Smooth muscle cell (in vitro differentiated cells): ENCODE measurements around the gene TNFSF18. TPM values are rescaled to one million over a fixed set of nuclear protein-coding genes. Genes with fewer than 3 reads are reported as not detected.
A peak's percentile ranks its signal among the peaks of the same experiment; 100 is the strongest.

Experiments used
- DNase-seq: peaks from one replicate; lab custom pipeline; 2025; ENCODE audit not compliant: unreplicated experiment; lab: John Stamatoyannopoulos, UW
- H2AFZ ChIP-seq: fragments of 200-600 bp; sonication (generic); 2 replicates; pipeline ENCODE4 v1.6.0; 2016; ENCODE audit warnings: antibody characterized with exemption, low read depth, mild to moderate bottlenecking
- H3F3A ChIP-seq: fragments of 200-600 bp; sonication (generic); 2 replicates; pipeline ENCODE4 v1.6.0; 2017; ENCODE audit warnings: antibody characterized with exemption, low read depth
- H3K27ac ChIP-seq: fragments of 200-600 bp; sonication (generic); 2 replicates; pipeline ENCODE4 v1.5.1; 2016; ENCODE audit warnings: low read depth, mild to moderate bottlenecking
- H3K27me3 ChIP-seq: fragments of 200-600 bp; sonication (generic); 2 replicates; pipeline ENCODE4 v1.6.1; 2016; ENCODE audit warnings: low read depth, mild to moderate bottlenecking
- H3K36me3 ChIP-seq: fragments of 200-600 bp; sonication (generic); 2 replicates; pipeline ENCODE4 v1.5.1; 2016; ENCODE audit warnings: low read depth
- H3K4me1 ChIP-seq: fragments of 200-600 bp; sonication (generic); 2 replicates; pipeline ENCODE4 v1.5.1; 2016; ENCODE audit warnings: low read depth
- H3K4me2 ChIP-seq: fragments of 200-600 bp; sonication (generic); 2 replicates; pipeline ENCODE4 v1.6.0; 2016; ENCODE audit warnings: mild to moderate bottlenecking
- H3K4me3 ChIP-seq: fragments of 200-600 bp; sonication (generic); 2 replicates; pipeline ENCODE4 v1.5.1; 2016; ENCODE audit warnings: mild to moderate bottlenecking
- H3K79me2 ChIP-seq: fragments of 200-600 bp; sonication (generic); 2 replicates; pipeline ENCODE4 v1.6.0; 2016; ENCODE audit warnings: low read depth, mild to moderate bottlenecking
- H3K9ac ChIP-seq: fragments of 200-600 bp; sonication (generic); 2 replicates; pipeline ENCODE4 v1.6.0; 2016; ENCODE audit warnings: low read depth
- H3K9me3 ChIP-seq: fragments of 200-600 bp; sonication (generic); replicated peaks from 2 replicates; pipeline ENCODE4 v1.5.1; 2016; ENCODE audit warnings: low read depth
- H4K20me1 ChIP-seq: fragments of 200-600 bp; sonication (generic); 2 replicates; pipeline ENCODE4 v1.6.0; 2016; ENCODE audit warnings: low read depth
- WGBS: methylation state at CpG from one replicate; pipeline ENCODE4 v1.1.7; 2016; ENCODE audit warnings: low lambda C conversion rate; 5-methylcytosine and 5-hydroxymethylcytosine counted together
- polyA plus RNA-seq: library from polyadenylated mRNA; unstranded; fragments of >200 nt; fragmentation: Nextera tagmentation; extraction: Ambion mirVana; gene quantifications from 2 replicates; pipeline ENCODE4 v1.2.1, GENCODE V29; 2016
- total RNA-seq: library from RNA; depleted of rRNA; stranded (reverse); fragments of >200 nt; gene quantifications from 2 replicates; pipeline ENCODE4 v1.2.3, GENCODE V29; 2014
- TF ChIP-seq, protein P1 (sequence below): fragments of 200-600 bp; sonication (generic); IDR thresholded peaks from 2 replicates; pipeline ENCODE4 v1.5.1; 2017; ENCODE audit warnings: borderline replicate concordance, mild to moderate bottlenecking, antibody characterized with exemption; ENCODE audit not compliant: insufficient read depth, poor library complexity, severe bottlenecking

The TNFSF18 gene
- total and polyA plus RNA-seq, 2 experiments from 2014 or later, result 0.23 TPM; not detected in 1

DNA sequence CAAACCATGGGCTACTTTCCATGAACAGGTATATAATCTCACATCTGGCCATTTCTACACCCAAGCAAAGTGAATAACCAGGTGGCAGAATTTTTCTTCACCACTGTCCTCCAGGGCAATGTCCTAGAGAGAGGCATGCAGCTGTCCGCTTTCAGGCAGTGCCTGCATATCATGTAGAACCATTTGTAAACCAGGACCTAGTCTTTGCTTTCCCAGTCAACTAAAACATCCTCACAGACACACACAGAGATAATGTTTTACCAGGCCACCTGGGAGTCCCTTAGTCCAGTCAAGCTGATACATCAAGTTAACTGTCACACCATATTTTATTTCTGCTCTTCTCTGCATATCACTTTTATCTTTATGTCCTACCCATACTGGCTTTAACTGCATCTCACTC, 26.2 kb downstream of the TNFSF18 start:
- H3K27ac ChIP-seq, result no peak overlapping the region
- no peaks in the 10 kb centered on the region for H3K9me3 ChIP-seq
- no peak overlapping the region for H3K4me3 ChIP-seq
- DNase-seq, result no peak
- H3K27me3 ChIP-seq, result no peaks in the 10 kb centered on the region
- H4K20me1 ChIP-seq, result no peaks in the 10 kb centered on the region
- H3K9ac ChIP-seq, result no peak overlapping the region
- no peak overlapping the region for H3K4me2 ChIP-seq
- H2AFZ ChIP-seq, result no peak overlapping the region
- no peaks in the 10 kb centered on the region for H3K4me1 ChIP-seq
- no peaks in the 10 kb centered on the region for H3K79me2 ChIP-seq
- no peaks in the 10 kb centered on the region for H3F3A ChIP-seq
- WGBS, result 96% methylated on average over 1 of the region's 1 CpG
- TF ChIP-seq, protein P1, sequence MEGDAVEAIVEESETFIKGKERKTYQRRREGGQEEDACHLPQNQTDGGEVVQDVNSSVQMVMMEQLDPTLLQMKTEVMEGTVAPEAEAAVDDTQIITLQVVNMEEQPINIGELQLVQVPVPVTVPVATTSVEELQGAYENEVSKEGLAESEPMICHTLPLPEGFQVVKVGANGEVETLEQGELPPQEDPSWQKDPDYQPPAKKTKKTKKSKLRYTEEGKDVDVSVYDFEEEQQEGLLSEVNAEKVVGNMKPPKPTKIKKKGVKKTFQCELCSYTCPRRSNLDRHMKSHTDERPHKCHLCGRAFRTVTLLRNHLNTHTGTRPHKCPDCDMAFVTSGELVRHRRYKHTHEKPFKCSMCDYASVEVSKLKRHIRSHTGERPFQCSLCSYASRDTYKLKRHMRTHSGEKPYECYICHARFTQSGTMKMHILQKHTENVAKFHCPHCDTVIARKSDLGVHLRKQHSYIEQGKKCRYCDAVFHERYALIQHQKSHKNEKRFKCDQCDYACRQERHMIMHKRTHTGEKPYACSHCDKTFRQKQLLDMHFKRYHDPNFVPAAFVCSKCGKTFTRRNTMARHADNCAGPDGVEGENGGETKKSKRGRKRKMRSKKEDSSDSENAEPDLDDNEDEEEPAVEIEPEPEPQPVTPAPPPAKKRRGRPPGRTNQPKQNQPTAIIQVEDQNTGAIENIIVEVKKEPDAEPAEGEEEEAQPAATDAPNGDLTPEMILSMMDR, result no peak
- H3K36me3 ChIP-seq, result no peaks in the 10 kb centered on the region

DNA sequence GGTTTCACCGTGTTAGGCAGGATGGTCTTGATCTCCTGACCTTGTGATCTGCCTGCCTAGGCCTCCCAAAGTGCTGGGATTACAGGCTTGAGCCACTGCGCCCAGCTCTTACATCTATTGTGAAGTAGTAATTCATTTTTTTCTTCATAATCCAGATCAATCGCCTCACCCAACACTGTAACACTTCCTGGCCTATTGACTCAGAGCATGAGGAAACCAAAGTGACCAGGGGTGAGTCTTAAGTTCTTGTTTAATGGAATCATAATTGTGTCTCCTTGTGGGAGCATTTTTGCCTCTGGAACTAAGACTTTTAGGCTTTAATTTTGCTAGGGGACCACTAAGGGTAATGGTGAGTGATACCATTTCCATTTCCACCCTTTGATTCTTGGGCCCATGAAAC, 27.4 kb downstream of the TNFSF18 start:
- no peak overlapping the region for H2AFZ ChIP-seq
- H3K9me3 ChIP-seq, result no peaks in the 10 kb centered on the region
- H3K27me3 ChIP-seq, result no peaks in the 10 kb centered on the region
- no peak overlapping the region for H3K4me3 ChIP-seq
- WGBS, result 90% methylated on average over 3 of the region's 3 CpGs
- H4K20me1 ChIP-seq, result no peaks in the 10 kb centered on the region
- TF ChIP-seq, protein P1, result no peak
- H3K9ac ChIP-seq, result no peak overlapping the region
- H3K4me2 ChIP-seq, result no peak overlapping the region
- no peaks in the 10 kb centered on the region for H3K4me1 ChIP-seq
- H3K27ac ChIP-seq, result no peak overlapping the region
- H3K79me2 ChIP-seq, result no peaks in the 10 kb centered on the region
- no peaks in the 10 kb centered on the region for H3F3A ChIP-seq
- no peak for DNase-seq
- H3K36me3 ChIP-seq, result no peaks in the 10 kb centered on the region

DNA sequence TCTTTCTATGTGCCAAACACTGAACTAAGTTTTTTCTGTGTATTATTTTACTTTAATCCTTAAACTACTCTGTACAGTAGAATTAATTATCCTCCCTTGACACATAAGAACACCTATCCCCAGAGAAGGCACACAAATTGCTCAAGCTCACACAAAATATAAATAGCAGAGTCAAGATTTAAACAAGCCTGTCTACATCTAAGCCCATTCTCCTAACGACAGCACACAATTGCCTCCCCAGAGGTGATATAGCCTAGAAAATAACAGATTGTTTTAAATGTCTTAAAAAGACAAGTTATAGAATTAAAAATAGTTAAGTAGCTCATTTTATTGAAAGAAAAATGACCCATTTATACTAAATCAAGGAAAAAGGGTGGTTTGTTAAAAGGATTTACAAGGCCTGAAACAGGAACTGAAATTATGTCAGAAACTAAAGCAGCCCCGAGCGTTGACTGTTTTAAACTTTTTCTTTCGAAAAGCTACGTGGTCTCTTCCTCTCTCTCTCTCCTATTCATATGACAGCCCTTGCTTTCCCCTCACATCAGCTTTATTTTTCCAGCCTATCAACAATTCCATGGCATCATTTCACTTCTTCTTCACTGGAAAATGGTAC, 30.5 kb downstream of the TNFSF18 start:
- no peaks in the 10 kb centered on the region for H3K27me3 ChIP-seq
- no peak overlapping the region for H3K4me2 ChIP-seq
- no peak for DNase-seq
- H3K4me3 ChIP-seq, result no peak overlapping the region
- H2AFZ ChIP-seq, result no peak overlapping the region
- H3K79me2 ChIP-seq, result no peaks in the 10 kb centered on the region
- no peaks in the 10 kb centered on the region for H3K9me3 ChIP-seq
- TF ChIP-seq, protein P1, result no peak
- peaks cover 2% of the 10 kb centered on the region for H3F3A ChIP-seq
- H3K36me3 ChIP-seq, result no peaks in the 10 kb centered on the region
- no peaks in the 10 kb centered on the region for H4K20me1 ChIP-seq
- no peak overlapping the region for H3K27ac ChIP-seq
- WGBS, result 91% methylated on average over 5 of the region's 5 CpGs
- no peak overlapping the region for H3K9ac ChIP-seq
- no peaks in the 10 kb centered on the region for H3K4me1 ChIP-seq

DNA sequence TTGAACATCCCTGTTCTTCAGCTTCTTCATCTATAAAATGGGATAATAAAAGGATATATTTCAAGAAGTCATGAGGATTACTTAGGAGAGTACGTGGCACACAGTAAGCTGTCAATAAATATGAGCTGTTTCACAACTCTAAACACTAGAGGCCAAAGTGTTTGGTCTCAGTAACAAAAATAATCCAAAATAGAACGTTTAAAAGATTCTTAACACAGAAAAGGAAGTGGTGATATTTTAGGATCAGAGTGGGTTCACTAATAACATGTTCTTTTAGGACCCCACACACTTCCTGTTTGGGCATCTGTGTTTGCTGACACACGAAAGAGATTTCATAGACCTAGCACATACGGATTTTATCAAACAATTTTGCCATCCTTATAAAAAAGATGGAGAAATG, 32.9 kb downstream of the TNFSF18 start:
- DNase-seq, result no peak
- Histone ChIP-seq H4K20me1 (no peaks in the 10 kb centered on the region), H3K27ac (no peak overlapping the region), H3K4me2 (peak overlapping the region; percentile 29), H3K4me3 (no peak overlapping the region), H3K79me2 (no peaks in the 10 kb centered on the region), H2AFZ (peak overlapping the region; percentile 69), H3K9me3 (no peaks in the 10 kb centered on the region), H3F3A (peaks cover 2% of the 10 kb centered on the region), H3K36me3 (no peaks in the 10 kb centered on the region), H3K27me3 (no peaks in the 10 kb centered on the region), H3K9ac (no peak overlapping the region), H3K4me1 (no peaks in the 10 kb centered on the region)
- TF ChIP-seq, protein P1, result no peak
- WGBS, result 37% methylated on average over 4 of the region's 4 CpGs
